Suprapubic skin (tissue), 4 donors: ENCODE results near the gene DSP.

Source experiments
- POLR2A ChIP-seq, 2 donors: fragments of 450-650 bp; IDR thresholded peaks; one replicate each; pipeline ENCODE4 v1.6.1; 2017; ENCODE audit warnings: antibody characterized with exemption in 2 of 2, mild to moderate bottlenecking in 2 of 2, moderate library complexity in 2 of 2
- POLR2AphosphoS5 ChIP-seq, 3 donors: sonication (generic); formaldehyde crosslinking; IDR thresholded peaks; one replicate each; pipeline ENCODE4 v1.6.1; 2017; ENCODE audit warnings: antibody characterized with exemption in 3 of 3
- TF ChIP-seq, protein P1 (sequence below), 2 donors: fragments of 200-600 bp in 1 of 2; fragments of 450-650 bp in 1 of 2; sonication (generic) in 1 of 2; IDR thresholded peaks; one replicate each; pipeline ENCODE4 v1.5.1; 2016 to 2019; ENCODE audit warnings: antibody characterized with exemption in 2 of 2, mild to moderate bottlenecking in 1 of 2, moderate library complexity in 1 of 2

DNA sequence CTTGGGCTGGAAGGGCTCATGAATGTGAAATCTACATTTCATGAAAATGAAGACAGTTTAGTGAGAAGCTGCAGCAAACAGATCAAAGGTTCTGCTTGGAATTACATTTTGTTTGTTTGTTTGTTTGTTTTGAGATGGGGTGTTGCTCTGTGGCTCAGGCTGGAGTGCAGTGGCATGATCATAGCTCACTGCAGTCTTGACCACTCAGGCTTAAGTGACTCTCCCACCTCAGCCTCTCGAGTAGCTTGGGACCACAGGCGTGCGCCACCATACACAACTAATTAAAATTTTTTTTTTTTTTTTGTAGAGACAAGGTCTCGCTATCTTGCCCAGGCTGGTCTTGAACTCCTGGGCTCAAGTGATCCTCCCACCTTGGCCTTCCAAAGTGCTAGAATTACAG is 5.8 kb downstream of the DSP start:
- TF ChIP-seq, protein P1, sequence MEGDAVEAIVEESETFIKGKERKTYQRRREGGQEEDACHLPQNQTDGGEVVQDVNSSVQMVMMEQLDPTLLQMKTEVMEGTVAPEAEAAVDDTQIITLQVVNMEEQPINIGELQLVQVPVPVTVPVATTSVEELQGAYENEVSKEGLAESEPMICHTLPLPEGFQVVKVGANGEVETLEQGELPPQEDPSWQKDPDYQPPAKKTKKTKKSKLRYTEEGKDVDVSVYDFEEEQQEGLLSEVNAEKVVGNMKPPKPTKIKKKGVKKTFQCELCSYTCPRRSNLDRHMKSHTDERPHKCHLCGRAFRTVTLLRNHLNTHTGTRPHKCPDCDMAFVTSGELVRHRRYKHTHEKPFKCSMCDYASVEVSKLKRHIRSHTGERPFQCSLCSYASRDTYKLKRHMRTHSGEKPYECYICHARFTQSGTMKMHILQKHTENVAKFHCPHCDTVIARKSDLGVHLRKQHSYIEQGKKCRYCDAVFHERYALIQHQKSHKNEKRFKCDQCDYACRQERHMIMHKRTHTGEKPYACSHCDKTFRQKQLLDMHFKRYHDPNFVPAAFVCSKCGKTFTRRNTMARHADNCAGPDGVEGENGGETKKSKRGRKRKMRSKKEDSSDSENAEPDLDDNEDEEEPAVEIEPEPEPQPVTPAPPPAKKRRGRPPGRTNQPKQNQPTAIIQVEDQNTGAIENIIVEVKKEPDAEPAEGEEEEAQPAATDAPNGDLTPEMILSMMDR (IDR thresholded peaks at IDR 0.05), result no peak
- no peak for TF ChIP-seq POLR2AphosphoS5 (IDR thresholded peaks at IDR 0.05)
- TF ChIP-seq POLR2A (IDR thresholded peaks at IDR 0.05), result no peak
